Astrocyte of the cerebellum (primary cell): ENCODE measurements around the gene ABRAXAS1.
A peak's percentile ranks its signal among the peaks of the same experiment; 100 is the strongest.

Source experiments
- DNase-seq: peaks from one replicate; pipeline ENCODE4 v3.0.0-alpha.2; 2011; ENCODE audit warnings: low read depth
- H3K4me3 ChIP-seq: 2 replicates; pipeline ENCODE4 v1.5.1; 2011; ENCODE audit warnings: mild to moderate bottlenecking, low read depth, low read length, moderate library complexity
- in situ Hi-C: cut with HindIII; loops from 2 replicates; pipeline ENCODE4 v1.10.0; 2017; ENCODE audit warnings: low sequenced_read_pairs
- TF ChIP-seq, protein P1 (sequence below): IDR thresholded peaks from 2 replicates; pipeline ENCODE4 v1.5.1; 2012; ENCODE audit warnings: low read length, low read depth, moderate library complexity, mild to moderate bottlenecking; ENCODE audit errors: missing control alignments

The ABRAXAS1 gene

DNA sequence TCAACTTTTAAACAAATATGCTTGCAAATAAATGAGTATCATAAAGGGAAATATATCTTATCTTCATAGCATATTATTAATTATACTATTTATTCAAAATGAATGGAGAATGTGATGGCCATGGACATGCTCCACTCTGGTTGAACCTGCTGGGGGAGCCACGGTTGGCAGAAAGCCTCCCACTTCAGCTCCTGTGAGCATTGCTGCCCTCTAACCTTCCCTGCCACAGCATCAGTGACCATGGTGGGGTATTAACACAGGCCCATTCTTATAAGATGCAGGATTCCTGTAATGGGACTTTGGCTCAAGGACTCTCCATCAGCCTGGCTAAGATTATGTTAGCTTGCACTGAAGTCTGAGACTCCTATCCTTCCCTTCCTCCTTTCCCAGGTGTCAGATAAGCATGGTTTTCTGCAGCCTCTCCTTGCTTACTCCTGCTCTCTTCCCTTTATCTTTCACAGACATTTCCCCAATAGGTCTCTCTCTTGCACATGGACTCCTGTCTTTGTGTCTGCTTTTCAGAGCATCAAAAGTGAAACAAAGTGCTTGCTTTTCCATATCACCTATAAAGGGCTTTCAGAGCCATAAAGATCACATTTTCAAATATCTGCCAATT is 4.9 kb upstream of the ABRAXAS1 start:
- H3K4me3 ChIP-seq = no peak overlapping the region
- in situ Hi-C loops = no loop called here
- no peak for DNase-seq
- TF ChIP-seq, protein P1, sequence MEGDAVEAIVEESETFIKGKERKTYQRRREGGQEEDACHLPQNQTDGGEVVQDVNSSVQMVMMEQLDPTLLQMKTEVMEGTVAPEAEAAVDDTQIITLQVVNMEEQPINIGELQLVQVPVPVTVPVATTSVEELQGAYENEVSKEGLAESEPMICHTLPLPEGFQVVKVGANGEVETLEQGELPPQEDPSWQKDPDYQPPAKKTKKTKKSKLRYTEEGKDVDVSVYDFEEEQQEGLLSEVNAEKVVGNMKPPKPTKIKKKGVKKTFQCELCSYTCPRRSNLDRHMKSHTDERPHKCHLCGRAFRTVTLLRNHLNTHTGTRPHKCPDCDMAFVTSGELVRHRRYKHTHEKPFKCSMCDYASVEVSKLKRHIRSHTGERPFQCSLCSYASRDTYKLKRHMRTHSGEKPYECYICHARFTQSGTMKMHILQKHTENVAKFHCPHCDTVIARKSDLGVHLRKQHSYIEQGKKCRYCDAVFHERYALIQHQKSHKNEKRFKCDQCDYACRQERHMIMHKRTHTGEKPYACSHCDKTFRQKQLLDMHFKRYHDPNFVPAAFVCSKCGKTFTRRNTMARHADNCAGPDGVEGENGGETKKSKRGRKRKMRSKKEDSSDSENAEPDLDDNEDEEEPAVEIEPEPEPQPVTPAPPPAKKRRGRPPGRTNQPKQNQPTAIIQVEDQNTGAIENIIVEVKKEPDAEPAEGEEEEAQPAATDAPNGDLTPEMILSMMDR = no peak

DNA sequence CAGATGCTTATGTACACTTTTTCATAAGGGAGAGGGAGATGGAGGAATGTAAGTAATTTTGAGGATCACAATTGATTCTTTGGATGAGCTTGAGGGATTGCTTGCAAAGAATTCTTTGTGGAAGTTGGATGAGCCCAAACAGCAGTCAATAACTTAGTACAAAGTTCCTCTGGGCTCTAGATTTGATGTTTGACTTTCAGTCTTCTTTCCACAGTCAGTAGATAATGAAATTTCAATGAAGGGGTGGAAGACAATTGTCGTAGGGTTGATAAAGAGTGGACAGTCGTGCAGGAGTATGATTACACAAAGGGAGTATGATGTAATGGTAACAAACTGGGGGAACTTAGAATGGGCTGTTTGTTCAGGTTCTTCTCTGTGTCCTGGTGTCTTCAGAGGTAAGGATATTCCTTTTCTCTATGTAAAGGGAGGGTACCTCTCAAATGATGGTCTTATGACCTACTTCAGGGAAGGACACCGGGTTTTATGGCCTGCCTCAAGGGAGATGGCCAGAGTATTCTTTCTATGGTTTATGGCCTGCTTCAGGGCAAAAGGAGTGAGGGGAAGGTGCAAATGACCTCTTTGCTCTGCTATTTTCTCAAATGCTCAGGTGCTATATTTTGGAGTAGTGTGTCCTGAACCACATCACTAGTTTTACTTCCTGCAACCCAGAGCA is 1.7 kb upstream of the ABRAXAS1 start:
- TF ChIP-seq, protein P1 = no peak

DNA sequence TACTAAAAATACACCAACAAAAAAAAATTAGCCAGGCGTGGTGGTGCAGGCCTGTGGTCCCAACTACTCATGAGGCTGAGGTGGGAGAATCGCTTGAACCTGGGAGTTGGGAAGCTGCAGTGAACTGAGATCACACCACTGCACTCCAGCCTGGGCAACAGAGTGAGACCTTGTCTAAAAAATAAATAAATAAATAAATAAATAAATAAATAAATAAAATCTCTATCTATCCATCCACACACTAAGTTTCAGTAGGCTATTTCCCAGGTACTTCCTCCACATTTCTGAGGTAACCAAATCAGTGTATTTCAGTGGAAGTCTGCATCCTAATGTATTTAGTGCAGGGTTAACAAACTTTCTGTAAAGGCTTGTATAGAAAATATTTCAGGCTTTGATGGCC is 10.9 kb downstream of the ABRAXAS1 start:
- no peak overlapping the region for H3K4me3 ChIP-seq
- TF ChIP-seq, protein P1 = no peak
- no peak for DNase-seq
- in situ Hi-C loops = no loop called here

More for the DNA sequence above, 1.7 kb upstream of the ABRAXAS1 start:
- DNase-seq = no peak
- no peak overlapping the region for H3K4me3 ChIP-seq
- in situ Hi-C loops = no loop called here

DNA sequence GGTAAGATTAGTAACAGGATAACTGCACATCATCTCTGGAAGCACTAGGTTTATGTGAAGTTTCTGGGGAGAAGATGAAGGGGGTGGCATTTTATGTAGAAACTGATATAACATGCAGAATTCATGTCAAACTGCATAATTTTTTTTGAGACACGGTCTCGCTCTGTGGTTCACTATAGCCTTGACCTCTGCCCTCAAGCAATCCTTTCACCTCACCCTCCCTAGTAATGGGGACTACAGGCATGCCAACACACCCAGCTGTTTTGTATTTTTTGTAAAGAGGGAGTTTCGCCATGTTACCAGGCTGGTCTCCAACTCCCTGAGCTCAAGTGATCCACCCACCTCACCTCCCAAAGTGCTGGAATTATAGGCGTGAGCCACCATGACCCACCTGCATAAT is 11.5 kb downstream of the ABRAXAS1 start:
- H3K4me3 ChIP-seq = no peak overlapping the region
- DNase-seq = no peak
- TF ChIP-seq, protein P1 = no peak
- in situ Hi-C loops = no loop called here

DNA sequence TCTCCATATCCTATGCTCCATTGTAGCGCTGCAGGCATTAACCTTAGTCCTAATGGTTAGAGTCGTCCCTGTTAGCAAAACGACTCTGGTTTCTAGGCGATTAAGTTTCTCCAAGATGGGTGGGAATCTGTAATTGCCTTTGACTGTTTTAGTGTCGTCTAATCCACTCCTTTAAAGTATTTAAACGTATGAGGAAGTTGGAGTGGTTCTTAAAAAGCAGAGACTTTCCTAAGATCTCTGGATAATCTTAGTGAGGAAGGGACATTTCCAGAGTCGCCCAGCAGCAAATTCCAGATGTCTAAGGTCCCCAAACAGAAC is 28.8 kb downstream of the ABRAXAS1 start:
- peak overlapping the region; percentile 91 for H3K4me3 ChIP-seq
- no peak for DNase-seq
- in situ Hi-C loops = no loop called here
- TF ChIP-seq, protein P1 = no peak

DNA sequence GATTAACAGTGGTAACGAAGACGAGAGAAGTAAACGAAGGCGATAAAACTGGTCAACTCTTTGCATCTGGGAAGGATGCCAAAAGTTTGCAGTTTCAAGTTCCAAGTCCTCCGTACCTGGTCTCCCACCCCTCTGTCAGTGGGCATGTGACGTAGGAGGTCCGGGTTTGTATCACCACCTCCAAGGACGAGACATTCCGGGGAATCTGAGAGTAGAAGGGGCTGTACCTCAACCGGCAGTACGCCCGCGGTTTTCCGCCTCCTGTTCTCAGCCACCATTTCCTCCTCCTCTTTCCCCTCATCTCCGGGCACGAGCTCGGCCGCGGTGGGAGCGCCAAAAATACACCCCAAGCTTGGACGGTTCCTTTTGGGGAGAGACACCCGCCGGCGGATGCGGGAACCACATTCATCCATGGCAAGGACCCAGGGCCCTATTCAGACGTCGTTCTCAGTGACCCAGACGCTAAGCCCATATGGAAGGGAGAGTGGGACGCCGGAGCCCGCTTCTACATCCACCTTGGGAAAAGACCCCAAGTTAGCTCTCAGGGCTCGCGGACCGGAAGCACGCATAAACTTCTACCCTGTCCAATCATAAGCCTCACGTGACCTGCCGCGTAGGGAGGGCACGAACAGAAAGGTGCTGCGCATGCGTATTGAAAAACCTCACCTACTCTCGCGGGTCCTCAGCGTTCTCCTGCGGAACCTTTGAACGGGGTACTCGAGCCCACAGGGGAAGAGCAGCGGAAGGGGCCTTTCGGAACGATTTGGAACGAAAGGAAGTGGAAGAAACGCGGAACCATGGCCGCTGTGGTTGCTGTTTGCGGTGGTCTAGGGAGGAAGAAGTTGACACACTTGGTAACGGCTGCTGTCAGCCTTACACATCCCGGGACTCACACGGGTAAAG is 29.4 kb downstream of the ABRAXAS1 start, which contains the start of the genes HELQ and MRPS18C:
HELQ (minus strand) TSS at position 543 of the 903 bp plus-strand sequence; CDS start at position 413, 130 bp downstream.
MRPS18C (plus strand) TSS at position 778 of the 903 bp plus-strand sequence; CDS start at position 798, 20 bp downstream.
- in situ Hi-C loops = no loop called here

More for the DNA sequence above, 29.4 kb downstream of the ABRAXAS1 start, which contains the start of the genes HELQ and MRPS18C:
- DNase-seq = peak; percentile 98
- TF ChIP-seq, protein P1 = peak; percentile 43
- H3K4me3 ChIP-seq = peak within 1 kb of the TSS; percentile 91
